ENCODE data around the gene LYPD6B.

GRCh38 chr2:149006883-149007543 lies 31.5 kb upstream of the LYPD6B start:
- no peak for TF ChIP-seq CTCF (IDR thresholded peaks at IDR 0.05; ENCODE audit: insufficient read depth, low read length, poor library complexity, severe bottlenecking)
- no peak for TF ChIP-seq EZH2phosphoT487 (conservative IDR thresholded peaks at IDR 0.05; ENCODE audit: low read length)
